GM12865 (cell line): Measurements from ENCODE around the gene FRMPD4.

Experiments
- DNase-seq: peaks from one replicate; pipeline ENCODE4 v3.0.0; 2010; ENCODE audit warnings: low read depth
- H3K4me3 ChIP-seq: 2 replicates; pipeline ENCODE4 v1.5.1; 2011; ENCODE audit warnings: mild to moderate bottlenecking, low read depth, low read length, control low read depth
- CTCF ChIP-seq: IDR thresholded peaks from 2 replicates; pipeline ENCODE4 v1.5.1; 2011; ENCODE audit warnings: low read length, control low read depth, low read depth, inconsistent platforms; ENCODE audit not compliant: insufficient read depth; ENCODE audit errors: missing control alignments

FRMPD4 gene

DNA sequence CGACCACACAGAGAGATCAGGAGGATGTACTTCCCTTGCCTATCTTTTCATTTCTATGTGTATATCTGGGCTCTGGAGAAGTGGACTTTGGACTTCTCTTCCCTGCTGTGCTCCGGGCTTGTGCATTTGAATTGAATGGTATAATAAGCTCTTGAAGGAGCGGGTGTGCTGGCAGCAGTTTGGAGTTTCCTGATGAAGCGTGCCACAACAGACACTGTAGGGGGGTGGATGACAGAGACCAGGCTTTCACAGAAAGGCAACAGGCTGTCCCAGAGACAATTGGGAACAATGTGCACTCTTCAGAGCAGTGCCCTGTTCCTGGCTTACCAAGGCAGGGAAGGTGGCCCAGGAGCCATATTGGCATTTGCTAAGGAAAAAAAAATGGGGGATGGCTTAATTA is 170.1 kb downstream of the FRMPD4 start:
- no peak for TF ChIP-seq CTCF
- H3K4me3 ChIP-seq, result no peak overlapping the region
- no peak for DNase-seq

DNA sequence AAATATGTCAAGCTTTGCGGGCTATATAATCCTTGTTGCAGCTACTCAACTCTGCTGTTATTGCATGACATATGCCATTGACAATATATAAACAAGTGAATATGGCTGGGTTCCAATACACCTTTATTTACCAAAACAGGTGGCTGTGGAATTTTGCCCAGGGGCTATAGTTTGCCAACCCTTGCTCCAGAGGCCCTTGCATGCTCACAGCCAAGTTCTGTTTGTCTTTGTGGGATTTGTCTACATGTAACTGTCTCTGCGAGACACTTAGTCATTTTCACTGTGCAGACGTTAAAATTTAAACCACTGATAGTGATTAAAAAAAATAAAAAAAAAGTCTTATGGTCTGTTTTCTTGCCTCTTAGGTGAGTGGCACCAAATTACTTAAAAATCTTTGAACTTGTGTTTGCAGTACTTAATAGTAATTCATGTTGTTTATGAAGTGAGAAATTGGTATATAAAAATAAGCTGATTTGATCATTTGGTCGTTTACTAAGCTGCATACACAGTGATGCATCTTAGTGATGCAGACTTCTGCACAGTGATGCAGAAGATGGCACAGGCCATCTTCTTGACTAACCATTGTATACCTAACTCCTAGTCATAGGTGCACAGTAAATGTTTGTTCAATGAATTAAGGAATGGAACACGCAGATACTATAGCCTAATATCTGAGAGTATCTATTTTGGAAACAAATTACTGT is 170.9 kb downstream of the FRMPD4 start:
- no peak overlapping the region for H3K4me3 ChIP-seq
- TF ChIP-seq CTCF, result no peak
- no peak for DNase-seq

- no peak for DNase-seq
- H3K4me3 ChIP-seq, result no peak overlapping the region
- no peak for TF ChIP-seq CTCF
These were observed 171.4 kb downstream of the FRMPD4 start for GRCh38 chrX:12309744-12310076.

DNA sequence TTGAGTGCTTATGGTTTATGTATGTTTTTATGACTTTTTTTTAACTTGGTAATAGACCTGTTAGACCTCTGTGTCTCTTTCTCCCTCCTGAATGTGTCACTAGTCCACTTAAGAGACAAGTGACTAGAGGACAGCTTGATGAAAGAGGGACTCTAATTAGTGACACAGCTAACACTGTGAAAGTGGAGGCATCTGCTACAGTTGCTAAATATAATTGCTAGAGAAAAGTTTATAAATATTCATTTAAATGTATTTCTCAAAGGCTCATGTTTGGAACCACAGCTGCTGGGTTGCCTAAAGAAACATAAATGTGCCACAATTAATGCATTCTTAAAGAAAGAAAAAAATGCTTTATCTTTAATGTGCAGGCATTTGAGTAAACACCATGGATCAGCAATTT is 176.4 kb downstream of the FRMPD4 start:
- DNase-seq, result no peak
- no peak for TF ChIP-seq CTCF
- H3K4me3 ChIP-seq, result no peak overlapping the region

DNA sequence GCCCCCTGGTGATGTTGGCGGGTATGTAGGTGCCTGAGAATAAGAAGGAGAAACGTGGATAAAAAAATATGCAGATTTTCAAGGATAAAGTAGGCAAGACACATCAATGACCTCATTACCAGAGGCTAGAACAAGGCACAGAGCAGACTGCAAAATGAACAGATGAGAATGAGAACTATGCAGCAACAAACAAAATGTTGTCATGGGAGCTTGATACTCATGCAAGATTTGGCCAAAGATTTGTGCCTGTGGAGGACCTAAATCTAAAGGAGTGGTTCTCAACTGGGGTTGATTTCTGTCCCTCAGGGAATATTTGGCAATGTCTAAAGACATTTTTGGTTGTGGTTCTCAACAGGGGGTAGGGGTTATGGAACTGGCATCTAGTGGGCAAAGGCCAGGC is 177.3 kb downstream of the FRMPD4 start:
- H3K4me3 ChIP-seq, result no peak overlapping the region

GRCh38 chrX:12319003-12319519 is 180.8 kb downstream of the FRMPD4 start:
- no peak for DNase-seq
- H3K4me3 ChIP-seq, result no peak overlapping the region
- no peak for TF ChIP-seq CTCF

More for the DNA sequence above, 177.3 kb downstream of the FRMPD4 start:
- no peak for TF ChIP-seq CTCF
- DNase-seq, result no peak

GRCh38 chrX:12319992-12320391 is 181.7 kb downstream of the FRMPD4 start:
- TF ChIP-seq CTCF, result no peak

More at GRCh38 chrX:12319992-12320391, 181.7 kb downstream of the FRMPD4 start:
- DNase-seq, result no peak
- H3K4me3 ChIP-seq, result no peak overlapping the region
